GM19328 (cell line): ENCODE measurements around the gene NUCB2.
"Not testable (repeated sequence)": the region's sequence is repeated elsewhere in the genome, so short reads cannot be mapped to it uniquely, and the experiment has no call there.

Experiments
- ATAC-seq: cut with Tn5 transposase; IDR thresholded peaks from one replicate; pipeline ENCODE4 v1.9.1; 2021; ENCODE audit warnings: mild to moderate bottlenecking, moderate library complexity; ENCODE audit not compliant: unreplicated experiment

NUCB2 gene

DNA sequence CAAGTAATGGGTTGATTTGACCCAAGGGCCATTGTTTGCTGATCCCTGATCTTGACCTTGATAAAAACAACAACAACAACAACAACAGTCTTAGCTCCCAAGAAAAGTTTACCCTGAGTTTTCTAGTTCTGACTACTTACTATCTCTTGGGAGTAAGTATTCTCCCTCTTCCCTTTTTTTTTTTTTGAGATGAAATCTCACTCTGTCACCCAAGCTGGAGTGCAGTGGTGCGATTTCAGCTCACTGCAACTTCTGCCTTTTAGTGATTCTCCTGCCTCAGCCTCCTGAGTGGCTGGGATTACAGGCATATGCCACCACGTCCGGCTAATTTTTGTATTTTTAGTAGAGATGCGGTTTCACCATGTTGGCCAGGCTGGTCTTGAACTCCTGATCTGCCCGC lies 8.0 kb upstream of the NUCB2 start:
- not testable (repeated sequence) for ATAC-seq

DNA sequence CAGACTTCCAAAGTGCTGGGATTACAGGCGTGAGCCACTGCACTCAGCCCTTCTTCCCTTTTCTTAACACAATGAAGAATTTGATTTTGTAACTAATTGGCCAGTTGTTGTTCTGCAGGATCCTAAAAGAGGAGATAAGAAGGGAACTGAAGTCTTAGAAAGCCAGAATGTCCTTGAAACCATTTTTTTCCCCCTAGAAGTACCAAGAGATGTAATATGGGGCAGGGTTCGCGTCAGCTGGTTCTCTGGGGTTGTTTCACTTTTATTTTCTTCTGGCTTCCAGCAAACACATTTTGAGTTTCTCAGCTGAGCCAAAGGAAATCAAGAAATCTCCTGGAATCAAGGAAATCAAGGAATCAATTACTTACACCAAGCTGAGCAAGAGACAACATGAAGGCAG lies 7.6 kb upstream of the NUCB2 start:
- ATAC-seq: no peak

DNA sequence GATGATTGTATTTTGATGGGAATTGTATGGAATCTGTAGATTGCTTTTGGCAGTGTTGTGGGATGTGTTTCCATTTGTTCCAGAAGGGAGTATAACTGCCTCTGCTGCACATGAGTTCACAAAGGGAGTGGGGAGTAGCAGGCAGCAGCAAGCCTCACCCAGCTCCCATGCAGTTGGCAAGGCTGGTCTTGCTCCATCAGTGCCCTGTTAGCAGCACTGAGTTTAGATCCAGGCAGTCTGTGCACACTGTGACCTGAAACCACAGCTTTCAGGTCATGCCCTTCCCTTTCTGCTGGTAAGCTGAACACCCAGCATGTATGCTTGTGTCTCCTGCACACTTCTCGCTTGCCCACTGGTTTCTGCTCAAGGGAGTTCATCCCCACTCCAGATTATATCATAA lies 3.7 kb upstream of the NUCB2 start:
- ATAC-seq: no peak

DNA sequence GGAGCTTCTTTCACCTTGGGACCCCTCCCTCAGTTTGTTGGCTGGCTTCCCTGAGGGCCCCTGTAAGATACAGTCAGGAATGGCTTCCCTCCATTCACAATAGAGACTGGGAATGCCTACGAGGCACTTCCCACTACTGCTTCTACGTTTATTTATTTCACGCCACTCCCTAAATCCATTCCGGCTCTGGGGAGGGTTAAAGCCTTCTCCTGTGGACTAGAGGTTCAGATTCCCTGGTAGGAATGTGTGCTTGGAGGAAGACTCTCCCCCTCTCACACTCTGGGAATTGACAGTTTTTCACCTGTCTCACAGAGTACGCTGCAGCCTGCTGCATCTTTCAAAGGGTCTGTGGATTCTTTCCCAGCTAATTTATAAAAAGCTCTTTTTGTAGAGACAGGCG lies 3.3 kb upstream of the NUCB2 start:
- no peak for ATAC-seq

DNA sequence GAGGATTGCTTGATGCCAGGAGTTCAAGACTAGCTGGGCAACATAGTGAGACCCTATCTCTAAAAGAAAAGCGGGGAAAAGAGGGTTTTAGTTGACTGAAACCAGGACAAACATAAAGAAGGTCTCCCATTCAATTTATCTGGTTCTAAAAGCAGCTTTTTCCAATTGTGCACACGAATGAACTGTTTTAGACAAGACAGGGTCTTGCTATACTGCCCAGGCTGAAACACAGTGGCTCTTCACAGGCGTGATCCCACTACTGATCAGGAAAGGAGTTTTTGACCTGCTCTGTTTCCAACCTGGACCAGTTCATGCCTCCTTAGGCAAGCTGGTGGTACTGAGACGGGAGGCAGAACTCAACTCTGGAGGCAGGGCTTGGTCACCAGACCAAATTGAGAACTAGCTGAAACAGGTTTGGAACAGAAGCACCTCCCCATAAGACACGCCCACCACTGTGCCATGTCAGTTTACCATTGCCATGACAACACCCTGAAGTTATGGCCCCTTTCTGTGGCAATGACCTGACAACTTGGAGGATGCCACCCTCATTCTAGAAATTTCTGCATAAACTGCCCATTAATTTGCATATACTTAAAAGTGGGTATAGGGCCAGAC lies 2.8 kb upstream of the NUCB2 start:
- no peak for ATAC-seq

DNA sequence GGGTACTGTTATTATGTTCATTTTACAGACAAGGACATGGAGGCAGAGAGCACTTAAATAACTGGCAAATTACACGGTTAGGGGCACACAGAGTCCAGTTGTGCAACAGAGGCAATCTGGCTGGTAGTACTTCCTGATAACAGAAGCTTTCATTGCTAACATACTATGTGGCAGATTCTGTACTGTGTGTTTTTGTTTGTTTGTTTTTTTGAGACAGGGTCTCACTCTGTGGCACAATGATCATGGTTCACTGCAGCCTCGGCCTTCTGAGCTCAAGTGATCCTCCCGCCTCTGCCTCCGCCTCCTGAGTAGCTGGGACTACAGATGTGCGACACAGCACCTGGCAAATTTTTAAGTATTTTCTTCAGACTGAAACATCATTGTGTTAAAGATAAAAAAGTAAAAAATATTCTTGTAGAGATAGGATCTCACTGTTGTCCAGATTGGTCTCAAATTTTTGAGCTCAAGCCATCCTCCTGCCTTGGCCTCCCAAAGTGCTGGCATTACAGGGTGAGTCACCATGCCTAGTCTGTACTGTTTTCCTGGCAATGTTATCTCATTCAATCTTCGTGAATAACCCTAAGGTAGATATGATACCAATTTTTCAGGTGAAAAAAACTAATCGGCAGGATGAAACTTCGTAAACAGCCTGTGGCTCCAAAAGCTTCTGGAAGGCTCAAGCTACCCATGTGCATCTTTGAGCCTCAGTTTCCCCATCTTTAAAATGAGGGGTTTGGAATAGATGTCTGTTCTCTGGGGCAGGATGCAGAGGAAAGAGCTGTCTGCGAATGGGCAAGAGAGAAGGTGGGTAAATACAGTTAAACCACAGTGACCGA lies 921 bp upstream of the NUCB2 start:
- no peak for ATAC-seq

DNA sequence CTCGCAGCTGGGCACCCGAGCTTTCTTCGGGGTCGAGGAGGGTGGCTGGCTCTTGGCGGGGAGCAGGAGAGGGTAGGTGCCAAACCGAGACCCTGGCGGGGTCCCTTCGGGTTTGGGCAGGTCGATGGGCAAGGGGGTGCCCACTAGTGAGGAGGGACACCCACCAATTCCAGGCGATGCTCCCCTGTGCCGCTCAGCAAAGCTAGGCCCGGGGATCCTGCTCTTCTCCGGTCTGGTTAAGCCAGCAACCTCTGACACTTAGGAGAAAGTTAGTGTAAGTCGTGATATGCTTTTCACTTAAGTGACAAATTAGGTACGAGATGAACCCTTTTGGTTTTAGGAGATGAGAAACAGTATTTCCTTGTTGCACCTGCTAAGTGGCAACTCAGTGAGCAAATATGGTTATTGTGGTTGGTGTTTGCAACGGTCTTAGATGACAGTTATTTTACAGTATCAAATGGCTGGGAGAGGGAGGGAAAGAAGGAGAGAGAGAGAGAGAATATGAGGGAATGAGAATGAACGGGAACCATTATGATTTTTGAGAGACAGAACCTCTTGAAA lies 565 bp downstream of the NUCB2 start:
- ATAC-seq: peak; percentile 12

DNA sequence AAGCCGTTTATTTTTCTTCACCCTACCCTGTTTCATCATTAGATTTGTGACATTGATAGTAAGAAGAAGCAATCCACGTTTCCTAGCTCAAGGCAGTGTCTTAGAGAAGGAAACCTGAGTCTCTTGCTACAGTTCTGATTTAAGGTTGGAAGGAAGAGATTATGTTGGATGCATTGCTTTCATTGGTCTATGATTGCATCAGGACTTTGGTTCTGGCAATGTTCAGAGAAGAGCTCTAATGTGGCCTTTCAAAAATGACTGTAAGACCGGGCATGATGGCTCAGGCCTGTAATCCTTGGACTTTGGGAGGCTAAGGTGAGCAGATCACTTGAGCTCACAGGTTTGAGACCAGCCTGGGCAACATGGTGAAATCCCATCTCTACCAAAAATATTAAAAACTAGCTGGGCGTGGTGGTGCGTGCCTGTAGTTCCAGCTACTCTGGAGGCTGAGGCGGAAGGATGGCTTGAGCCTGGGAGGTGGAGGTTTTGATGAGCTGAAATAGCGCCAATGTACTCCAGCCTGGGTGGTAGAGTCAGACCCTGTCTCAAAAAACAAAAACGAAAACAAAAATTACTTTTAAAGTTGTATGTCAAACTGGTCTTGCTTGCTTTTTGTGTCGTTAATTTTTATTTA lies 4.1 kb downstream of the NUCB2 start:
- no peak for ATAC-seq

DNA sequence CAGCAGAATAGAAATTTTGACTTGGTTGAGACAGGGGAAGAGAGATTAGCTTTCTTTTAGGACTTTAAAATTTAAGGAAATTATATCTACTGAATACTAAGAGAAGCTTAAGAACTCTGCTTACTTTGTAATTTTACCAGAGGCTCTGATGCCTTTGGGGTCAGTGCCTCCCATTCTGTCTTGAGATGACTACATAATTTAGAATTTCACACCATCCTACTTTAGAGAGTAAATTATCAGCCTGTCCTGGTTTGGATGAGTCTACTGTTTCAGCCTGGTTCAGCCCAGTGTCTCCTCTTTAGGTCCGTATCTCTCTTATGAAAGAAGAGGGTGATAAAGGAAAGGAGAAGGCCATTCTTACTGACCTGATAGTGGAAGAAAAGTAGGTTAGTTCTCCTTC lies 9.8 kb downstream of the NUCB2 start:
- ATAC-seq: no peak

DNA sequence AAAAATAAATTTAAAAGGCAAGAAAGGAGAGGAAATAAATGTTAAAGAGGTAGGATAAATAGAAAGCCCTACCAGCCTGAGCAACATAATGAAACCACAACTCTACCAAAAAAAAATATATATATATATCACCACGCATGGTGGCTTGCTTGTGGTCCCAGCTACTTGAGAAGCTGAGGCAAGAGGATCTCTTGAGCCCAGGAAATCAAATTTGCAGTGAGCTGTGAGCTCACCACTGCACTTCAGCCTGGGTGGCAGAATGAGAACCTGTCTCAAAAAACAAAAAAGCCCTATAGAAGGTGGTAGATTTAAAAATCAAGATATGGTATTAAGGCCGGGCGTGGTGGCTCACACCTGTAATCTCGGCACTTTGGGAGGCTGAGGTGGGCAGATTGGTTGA lies 10.5 kb downstream of the NUCB2 start:
- ATAC-seq: no peak

DNA sequence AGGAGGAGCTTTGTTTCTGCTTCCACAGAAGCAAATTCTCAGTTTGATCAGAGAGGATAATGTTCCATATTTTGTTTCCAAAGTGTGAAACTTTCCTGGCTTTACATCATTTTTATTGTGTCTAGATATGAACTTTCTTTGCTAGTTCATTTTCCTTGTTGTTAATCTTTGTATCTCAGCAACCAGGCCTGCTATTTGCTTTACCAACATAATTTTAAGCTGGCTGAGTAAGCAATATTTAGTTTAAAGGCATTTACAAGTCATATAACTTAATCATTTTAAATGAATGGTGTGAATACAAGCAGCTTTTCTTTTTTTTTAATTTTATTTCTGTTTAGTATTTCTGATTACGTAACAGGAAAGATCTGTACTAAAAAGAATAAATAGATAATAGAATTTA lies 15.2 kb downstream of the NUCB2 start:
- no peak for ATAC-seq

DNA sequence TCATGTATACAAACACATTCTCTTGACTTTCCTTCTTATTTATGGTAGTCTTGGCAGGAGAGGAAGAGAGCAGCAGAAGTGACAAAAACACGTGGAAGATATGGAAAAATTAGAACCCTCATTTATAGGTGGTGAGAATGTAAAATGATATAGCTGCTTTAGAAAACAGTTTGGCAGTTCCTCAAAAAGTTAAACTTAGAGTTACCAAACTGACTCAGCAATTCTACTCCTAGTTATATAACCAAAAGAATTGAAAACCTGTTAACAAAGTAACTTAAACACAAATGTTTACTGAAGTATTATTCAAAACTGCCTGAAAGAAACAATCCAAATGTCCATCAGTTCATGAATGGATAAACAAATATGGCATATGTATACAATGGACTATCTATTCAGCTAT lies 16.8 kb downstream of the NUCB2 start:
- no peak for ATAC-seq

DNA sequence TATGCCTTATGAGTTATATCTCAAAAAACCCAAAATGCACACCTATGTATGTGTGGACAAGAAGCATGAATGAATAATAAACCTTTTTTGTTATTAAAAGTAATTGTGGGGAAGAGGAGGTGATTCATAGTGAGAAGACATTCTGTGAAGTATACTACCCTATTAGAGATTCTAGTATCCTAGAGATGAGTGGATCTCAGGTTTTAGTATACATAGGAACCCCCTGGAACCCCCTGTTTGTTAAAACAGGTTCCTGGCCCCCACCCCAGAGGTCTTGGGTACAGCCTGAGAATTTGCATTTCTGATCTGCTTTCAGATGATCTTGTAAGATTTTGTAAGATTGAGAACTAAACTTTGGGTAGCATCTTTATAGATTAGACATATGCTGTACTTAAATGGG lies 17.5 kb downstream of the NUCB2 start:
- no peak for ATAC-seq

DNA sequence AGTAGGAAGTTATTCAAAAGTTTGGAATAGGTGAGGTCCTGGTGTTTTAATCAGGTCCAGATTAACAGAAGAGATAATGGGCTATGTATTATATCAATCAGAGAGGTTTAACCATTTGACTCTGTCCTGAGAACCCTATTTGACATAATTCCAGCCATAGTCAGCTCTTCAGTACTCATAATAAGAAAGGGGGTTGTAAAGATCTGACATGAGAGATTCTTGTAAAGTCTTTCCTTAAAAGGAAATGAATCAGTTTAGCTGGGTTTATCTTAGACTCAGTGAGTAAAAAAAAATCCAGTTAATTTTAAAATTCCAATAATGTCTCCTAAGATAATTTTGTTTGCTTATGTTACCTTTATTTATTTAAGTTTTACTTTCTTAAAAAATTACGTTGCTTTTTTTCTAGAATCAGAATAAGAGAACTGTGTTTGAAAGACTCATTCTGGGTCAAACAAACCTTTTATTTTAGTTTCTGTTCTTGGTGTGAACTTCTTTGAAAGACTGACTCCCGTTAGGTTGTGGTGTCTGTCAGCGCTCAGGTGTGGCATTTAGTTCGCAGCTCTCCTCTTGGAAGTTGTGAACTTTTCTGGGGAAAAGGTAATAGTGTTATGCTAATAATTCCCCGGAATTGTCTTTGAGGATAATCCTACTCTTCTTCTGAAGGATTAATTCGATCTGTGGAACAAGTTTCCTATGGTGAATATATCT lies 20.5 kb downstream of the NUCB2 start:
- no peak for ATAC-seq

DNA sequence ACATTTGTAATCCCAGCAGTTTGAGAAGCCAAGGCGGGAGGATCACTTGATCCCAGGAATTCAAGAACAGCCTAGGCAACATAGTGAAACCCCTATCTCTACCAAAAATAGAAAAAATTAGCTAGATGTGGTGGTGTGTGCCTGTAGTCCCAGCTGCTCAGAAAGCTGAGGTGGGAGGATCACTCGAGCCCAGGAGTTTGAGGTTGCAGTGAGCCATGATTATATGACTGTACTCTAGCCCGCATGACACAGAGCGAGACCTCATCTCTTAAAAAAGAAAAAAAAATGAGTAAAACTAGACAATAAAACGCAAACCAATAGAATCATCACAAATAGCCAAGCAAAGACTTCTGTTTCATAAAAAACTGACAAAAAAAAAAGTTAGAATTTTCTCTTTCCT lies 21.8 kb downstream of the NUCB2 start:
- peak; percentile 73 for ATAC-seq

DNA sequence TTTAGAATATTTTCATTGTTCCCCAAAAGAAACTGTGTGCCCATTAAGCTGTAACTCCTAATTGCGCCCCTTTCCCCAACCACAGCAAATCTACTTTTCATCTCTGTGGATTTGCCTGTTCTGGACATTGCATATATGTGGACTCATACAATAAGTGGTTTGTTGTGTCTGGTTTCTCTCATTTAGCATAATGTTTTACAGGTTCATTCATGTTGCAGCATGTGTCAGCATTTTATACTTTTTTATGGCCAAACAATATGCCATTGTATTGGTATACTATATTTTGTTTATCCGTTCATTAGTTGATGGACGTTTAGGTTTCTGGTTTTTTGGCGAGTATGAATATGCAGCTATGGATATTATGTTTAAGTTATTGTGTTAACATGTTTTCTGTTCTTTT lies 23.8 kb downstream of the NUCB2 start:
- no peak for ATAC-seq

DNA sequence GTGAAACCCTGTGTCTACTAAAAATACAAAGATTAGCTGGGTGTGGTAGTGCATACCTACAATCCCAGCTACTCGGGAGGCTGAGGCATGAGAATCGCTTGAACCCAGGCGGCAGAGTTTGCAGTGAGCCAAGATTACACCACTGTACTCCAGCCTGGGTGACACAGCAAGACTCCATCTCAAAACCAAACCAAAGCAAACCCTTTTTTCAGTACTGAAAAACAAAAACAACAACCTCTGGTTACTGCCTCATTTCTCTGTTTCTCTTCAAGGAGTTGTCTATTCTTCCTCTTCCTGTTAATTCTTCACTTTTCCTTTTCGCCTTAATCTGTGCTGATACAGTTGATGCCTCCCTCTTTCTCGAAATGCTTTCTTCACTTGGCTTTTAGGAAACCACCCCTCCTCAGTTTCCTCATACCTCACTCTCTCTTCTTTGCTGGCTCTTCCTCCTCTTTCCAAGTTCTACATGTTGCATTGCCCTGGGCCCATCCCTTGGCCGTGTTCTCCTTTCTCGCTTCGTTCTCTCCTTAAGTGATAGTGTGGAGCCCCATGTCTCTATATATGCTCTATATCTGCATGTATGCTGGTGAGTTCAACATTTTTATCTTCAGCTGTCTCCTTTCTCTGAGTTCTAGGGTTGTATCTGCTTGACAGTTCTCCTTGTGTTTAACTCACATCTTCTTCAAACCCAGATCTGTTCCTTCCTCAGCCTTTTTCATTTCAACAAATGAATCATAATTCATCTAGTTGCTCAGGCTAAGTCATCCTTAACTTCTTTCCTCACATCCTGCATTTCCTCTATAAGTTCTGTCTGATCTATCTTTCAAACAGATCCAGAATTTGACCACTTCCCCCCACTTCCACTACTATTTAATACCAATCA lies 37.1 kb downstream of the NUCB2 start:
- ATAC-seq: no peak

DNA sequence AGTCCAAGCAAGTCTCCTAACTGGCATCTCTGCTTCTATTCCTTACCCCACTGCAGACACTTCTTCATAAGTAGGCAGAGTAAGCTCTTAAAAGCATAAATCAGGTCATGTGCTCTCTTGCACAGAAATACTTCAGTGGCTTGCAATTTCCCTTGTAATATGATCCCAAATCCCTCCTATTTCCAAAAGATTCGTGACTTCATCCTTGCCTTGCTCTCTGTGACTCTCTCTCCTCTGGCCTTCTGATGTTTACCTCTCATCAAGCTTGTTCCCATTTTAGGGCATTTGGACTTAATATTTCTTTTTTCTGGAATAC lies 37.7 kb downstream of the NUCB2 start:
- ATAC-seq: no peak

DNA sequence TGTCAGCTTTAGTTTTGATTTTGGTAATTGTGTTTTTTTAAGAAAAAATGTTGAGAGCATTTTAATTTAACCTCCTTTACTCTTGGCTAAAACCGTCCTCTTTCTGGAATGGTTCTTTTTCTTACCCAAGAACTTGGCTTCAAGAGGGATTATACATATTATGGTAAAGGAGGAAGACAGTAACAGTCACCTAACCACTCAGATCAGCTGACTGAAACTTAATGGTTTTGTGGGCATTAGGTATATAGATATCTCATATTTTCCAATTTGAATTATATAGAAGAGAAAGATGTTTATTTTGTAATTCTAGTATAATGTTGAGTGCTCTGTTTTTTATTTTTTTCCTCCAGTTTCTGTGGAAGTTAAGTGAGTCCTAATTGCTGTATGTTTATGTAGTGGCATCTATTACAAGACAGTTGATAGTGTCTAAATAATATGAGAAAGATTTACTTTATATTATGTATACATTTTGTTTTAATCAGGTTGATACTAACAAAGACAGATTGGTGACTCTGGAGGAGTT lies 38.4 kb downstream of the NUCB2 start:
- no peak for ATAC-seq

DNA sequence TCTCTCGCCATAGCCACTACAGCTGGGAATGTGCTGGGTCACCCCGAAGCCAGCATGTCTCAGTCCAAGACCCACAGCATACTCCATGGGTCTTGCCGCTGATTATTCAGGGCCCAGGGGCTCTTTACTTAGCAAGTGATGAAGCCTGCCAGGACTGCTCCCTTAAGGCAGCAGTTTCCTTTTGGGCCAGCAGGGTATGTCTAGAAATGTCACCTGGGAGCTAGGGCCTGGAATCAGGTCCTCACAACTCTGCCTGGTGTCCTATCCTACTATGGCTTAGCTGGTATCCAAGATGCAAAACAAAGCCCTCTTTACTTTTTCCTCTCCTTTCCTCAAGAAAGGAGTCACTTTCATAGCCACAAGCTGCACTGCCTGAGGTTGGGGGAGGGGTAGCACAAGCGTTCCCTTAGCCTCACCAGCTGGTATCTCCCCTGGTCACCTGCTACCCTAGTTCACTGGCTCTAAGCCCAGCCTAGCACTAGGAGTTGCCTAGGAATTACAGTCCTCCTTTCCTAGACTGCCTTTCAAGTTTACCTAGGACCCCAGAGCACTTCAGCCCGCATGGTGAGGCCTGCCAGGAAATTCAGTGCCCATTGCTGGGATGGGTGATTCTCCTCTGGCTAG lies 52.4 kb downstream of the NUCB2 start:
- ATAC-seq: no peak
